Suprapubic skin (tissue), 4 donors: ENCODE results near the gene ENAH.

ENCODE experiments used
- CTCF ChIP-seq, 2 donors: fragments of 200-600 bp in 1 of 2; fragments of 450-650 bp in 1 of 2; sonication (generic) in 1 of 2; IDR thresholded peaks; one replicate each; pipeline ENCODE4 v1.5.1; 2016 to 2019; ENCODE audit warnings: antibody characterized with exemption in 2 of 2, mild to moderate bottlenecking in 1 of 2, moderate library complexity in 1 of 2
- EP300 ChIP-seq: sonication (generic); formaldehyde crosslinking; IDR thresholded peaks from one replicate; pipeline ENCODE4 v1.6.1; 2017; ENCODE audit warnings: antibody characterized with exemption
- POLR2A ChIP-seq, 2 donors: fragments of 450-650 bp; IDR thresholded peaks; one replicate each; pipeline ENCODE4 v1.6.1; 2017; ENCODE audit warnings: antibody characterized with exemption in 2 of 2, mild to moderate bottlenecking in 2 of 2, moderate library complexity in 2 of 2
- POLR2AphosphoS5 ChIP-seq, 3 donors: sonication (generic); formaldehyde crosslinking; IDR thresholded peaks; one replicate each; pipeline ENCODE4 v1.6.1; 2017; ENCODE audit warnings: antibody characterized with exemption in 3 of 3

- TF ChIP-seq CTCF (IDR thresholded peaks at IDR 0.05): no peak
- no peak for TF ChIP-seq EP300
- no peak for TF ChIP-seq POLR2A (IDR thresholded peaks at IDR 0.05)
- no peak for TF ChIP-seq POLR2AphosphoS5 (IDR thresholded peaks at IDR 0.05)
These were observed 93.6 kb downstream of the ENAH start for GRCh38 chr1:225559326-225559725.
